NCI-H1436 (cell line): Measurements from ENCODE around the gene TMEM183A.

Experiments used
- DNase-seq: peaks from one replicate; lab custom pipeline; 2025; lab: John Stamatoyannopoulos, UW

The TMEM183A gene

GRCh38 chr1:203028784-203029553 lies 21.8 kb downstream of the TMEM183A start:
- no peak for DNase-seq

DNA sequence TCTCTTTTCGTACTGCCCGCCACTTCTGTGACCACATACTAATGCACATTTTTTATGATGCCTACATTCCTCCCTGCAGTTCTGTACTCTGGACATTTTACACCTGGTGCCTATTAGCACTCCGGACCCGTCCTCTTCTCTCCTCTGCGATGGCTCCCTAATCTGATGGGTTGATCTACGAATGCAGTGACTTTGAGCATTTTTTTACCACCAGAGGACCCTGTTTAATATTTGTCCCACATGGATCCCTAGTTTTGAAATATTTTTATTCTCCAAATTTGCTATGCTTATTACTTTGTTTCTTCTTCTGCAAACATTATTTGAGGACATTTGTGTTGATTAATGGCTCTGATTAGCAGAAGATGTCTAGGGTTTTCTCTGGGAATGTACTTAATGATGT lies 24.3 kb downstream of the TMEM183A start:
- no peak for DNase-seq

DNA sequence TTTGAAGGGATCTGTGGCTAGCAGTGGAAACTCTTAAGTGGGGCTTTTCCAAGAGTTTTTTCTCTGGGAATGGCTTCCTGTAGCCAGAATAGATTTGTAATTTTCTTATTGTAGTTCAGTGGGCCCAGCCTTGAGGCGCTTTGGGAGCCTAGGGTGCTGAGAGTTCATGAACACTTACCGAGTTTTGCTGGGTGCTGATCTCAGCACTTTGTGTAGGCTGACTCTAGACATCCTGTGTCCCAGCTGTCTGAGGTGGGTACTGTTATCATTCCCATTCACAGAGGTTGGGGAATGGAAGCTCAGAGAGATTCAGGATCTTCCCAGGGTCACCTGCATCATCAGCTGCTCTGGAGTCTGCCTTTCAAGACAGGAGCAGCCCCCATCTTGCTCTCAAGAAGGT lies 26.1 kb downstream of the TMEM183A start:
- no peak for DNase-seq

GRCh38 chr1:203033917-203034316 lies 26.7 kb downstream of the TMEM183A start:
- DNase-seq, result no peak

DNA sequence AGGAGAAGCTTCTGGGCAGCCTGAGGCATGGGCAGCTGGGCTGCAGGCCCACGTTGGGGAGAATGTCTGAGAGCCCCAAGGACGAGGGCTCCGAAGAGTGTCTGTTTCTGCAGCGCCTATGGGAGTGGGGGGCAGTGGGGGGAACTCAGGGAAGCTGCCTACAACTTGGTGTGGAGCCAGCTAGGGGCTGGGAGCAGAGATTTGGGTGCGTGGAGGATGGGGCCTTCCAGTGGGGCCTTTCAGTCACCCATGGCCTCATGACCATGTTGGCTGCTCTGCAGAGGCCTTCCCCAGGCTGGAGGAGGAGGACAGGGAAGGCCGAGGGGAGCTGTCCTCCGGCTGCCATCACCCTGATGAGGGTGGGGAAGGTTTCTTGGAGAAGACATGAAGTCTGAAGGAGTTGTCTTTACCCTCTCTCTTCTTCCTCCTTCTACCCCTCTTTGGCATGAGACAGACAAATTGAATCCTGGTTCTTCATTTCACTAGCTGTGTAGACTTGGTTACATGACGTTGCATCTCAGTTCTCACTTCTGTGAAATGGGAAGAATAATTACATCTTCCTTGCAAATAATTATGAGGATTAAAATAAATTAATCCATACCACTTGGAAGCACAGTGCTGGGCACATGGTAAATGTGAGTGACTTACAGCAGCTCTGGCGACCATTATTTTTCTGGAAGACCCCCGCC lies 27.4 kb downstream of the TMEM183A start:
- DNase-seq, result no peak

- DNase-seq, result no peak
These were observed 28.2 kb downstream of the TMEM183A start for GRCh38 chr1:203035111-203036000.

DNA sequence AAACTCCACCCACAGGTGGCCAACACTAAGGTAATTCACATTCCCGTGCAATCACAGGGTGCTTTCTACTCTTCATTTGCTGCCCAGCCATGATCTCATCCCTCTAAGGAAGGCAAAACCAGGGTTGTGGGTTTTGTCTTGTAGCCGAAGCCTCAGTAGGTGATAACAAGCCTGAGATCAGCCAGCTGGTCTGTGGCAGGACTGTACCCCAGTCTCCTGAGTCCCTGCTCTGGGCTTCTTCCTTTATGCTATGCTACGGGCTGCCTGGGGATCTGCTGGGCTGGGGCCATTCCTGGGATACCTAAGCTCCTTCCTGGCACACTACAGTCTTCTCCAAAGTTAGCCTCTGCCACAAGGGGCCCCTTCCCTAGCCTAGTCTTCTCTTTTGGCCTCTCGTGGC lies 29.0 kb downstream of the TMEM183A start:
- DNase-seq, result no peak

DNA sequence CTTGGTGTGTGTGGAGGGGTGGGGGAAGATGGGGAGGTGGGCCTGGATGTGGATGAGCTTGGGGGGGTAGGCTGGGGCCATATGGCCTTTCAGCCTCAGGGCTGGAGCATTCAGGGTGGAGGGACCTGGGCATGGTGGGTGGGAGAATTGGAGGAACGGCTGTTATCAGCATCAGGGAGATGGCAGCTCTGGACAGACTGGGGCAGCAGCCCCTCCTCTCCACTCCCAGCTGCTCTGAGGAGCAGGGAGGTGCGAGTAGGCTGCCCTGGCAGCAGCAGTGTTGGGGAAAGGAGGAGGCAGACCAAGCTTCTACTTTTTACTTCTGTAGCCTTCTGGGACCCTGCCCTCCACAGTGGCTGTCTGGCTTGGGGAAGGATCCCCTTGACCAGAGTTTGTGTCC lies 29.4 kb downstream of the TMEM183A start:
- DNase-seq, result no peak

DNA sequence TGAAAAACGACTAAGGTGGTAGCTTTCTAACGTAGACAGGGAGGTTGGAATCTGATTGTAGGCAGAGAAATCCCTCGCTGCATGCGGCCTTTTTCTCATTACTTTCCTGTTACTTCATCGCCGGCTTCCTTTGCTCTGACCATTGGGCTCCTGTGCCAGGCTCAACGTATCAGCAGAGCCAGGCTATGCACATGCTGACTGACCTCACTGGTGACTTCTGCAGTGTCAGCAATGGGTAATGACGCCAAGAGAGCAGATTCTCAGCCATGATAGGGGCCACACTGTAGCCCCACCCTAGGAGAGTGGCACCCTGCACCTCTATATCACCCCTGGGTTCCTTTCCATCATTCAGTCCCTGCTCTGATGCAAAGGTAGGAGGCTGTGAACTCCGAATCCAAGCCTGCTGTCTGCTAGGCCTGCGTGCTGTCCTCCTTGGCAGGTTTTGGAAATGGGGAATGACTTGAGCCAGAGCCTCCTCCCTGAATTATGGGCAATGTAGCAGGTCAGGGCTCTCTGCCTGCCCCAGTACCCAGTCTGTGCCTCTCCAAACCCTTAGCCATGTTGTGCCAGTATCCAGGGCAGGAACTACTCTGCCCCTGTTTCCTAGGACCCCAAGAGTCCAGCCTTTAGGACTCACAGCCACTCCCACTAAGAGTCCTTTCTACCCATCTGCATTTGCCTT lies 30.5 kb downstream of the TMEM183A start:
- no peak for DNase-seq

DNA sequence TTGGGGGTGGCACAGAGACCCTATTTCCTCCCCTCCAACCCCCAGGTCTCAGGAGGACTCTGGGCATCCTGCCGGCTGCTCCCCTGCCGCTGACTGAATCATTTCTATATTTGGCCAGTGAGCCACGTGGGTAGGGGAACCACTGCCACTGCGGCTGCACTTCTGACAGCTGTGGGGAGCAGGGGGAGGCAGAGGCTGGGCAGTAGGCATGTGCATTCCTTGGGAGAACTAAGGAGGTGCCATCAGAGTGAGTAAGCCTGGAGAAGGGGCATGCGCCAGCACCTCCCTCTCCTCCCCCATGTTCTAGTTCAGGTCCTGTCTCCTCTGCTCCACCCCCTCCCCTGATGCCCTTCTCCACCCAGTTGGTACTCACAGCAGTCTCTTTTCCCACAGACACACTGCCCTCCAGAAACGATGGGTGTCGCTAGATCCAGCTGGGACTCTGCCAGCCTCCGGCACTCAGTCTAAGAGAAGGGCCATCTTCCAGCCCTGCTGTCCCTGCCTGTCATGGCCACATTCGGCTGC lies 31.1 kb downstream of the TMEM183A start:
- no peak for DNase-seq

- DNase-seq, result peak; percentile 84
These were observed 31.9 kb downstream of the TMEM183A start for GRCh38 chr1:203038891-203039608.

DNA sequence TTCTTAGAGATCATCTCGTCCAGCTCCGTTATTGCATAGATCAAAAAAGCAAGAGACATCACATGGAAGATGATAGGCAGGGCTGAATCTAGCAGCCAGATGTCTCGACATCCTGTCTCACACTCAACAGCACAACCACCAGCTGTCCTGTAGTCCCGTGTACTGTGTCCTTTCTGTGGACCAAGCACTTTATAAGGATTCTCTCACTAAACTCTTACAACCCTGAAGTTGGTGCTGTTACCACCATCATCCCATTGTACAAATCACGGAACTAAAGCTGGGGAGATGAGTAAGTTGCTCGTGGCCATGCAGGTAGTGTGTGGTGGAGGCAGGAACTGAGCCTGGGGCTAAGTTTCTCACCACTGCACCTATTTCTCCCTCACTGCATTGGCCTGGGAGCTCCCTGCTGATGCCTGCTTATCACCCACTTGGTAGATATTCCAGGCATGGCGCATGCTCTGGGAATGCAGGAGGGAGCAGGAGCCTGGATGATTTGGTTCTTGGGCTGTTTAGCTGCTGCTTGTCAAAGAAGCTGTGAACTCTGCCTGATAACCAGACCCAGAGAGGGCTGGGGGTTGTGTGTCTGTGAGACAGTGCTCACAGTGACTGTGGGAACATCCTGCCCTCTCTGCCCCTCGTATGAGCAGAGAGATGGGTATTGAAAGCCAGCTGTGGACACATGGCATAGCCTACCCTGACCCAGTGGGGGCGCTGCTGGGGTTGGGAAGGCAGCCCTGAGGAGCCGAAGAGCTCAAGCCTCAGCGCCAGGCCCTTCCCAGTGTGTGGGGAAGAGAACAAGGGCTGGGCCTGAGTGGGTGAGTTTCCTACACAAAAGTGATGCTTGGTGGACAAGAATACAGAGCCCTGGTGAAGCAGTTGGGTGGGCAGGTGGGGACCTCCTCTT lies 32.7 kb downstream of the TMEM183A start:
- DNase-seq, result no peak

- no peak for DNase-seq
These were observed 33.5 kb downstream of the TMEM183A start for GRCh38 chr1:203040513-203041275.

- DNase-seq, result no peak
These were observed 34.3 kb downstream of the TMEM183A start for GRCh38 chr1:203041351-203041932.

DNA sequence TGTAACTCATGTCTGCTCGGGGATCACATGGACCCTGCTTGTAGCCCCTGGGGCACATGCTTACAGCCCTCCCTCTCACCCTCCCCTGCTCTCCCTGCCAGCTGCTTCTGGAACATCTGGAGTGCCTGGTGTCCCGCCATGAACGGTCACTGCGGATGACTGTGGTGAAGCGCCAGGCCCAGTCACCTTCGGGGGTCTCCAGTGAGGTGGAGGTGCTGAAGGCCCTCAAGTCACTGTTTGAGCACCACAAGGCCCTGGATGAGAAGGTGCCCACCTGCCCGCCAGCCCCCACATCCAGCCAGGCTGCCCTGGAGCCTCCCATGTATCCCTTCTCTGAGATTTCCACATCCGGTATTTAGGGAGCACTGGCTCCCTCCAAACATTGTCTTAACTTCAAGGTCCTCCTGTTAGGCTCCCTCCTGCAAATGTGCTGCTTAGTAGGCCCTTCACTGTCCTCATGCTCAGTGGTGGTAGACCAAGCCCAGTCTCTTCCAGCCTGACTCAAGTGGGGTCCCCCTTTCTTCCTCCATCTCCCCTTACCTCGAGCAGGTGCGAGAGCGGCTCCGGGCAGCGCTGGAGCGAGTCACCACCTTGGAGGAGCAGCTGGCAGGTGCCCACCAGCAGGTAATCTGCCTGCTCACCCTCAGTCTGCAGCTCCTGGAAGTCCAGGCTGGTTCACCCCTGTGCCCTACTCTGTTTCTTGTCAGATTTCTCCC lies 36.8 kb downstream of the TMEM183A start:
- DNase-seq, result no peak

GRCh38 chr1:203044546-203045250 lies 37.5 kb downstream of the TMEM183A start:
- no peak for DNase-seq

DNA sequence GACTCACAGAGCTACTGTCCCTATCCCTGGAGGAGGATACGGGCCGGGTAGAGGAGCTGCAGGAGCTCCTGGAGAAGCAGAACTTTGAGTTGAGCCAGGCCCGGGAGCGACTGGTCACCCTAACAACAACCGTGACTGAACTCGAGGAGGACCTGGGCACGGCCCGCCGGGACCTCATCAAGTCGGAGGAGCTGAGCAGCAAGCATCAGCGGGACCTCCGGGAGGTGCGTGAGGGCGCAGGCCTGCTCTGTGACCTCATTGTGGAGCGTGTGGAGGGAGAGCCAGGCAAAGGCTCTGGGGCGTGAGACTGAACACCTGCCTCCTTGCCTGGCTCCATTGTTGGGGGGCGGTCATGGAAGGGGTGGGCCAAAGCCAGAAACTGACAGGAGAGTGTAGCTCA lies 38.2 kb downstream of the TMEM183A start:
- no peak for DNase-seq
